Activated naive CD8-positive, alpha-beta T cell treated with anti-CD3 and anti-CD28 coated beads, Interleukin-2, amount 50 U/mL, for 24 hours (primary cell): ENCODE results near the gene ORC5.
"Not testable (repeated sequence)": the region's sequence is repeated elsewhere in the genome, so short reads cannot be mapped to it uniquely, and the experiment has no call there.

Experiments used
- ATAC-seq: fragments of 150-1000 bp; cut with Tn5 transposase; one replicate; pipeline ENCODE4 v1.10.0; 2021
- DNase-seq: peaks from one replicate; pipeline ENCODE4 v3.0.0; 2021
- H3K27ac Mint-ChIP-seq: one replicate; pipeline ENCODE4 v1.8.0; 2021; ENCODE audit warnings: mild to moderate bottlenecking, mixed read lengths
- H3K27me3 Mint-ChIP-seq: one replicate; pipeline ENCODE4 v1.8.0; 2021; ENCODE audit warnings: mixed read lengths
- H3K36me3 Mint-ChIP-seq: one replicate; pipeline ENCODE4 v1.8.0; 2021; ENCODE audit warnings: low read depth, mixed read lengths
- H3K4me1 Mint-ChIP-seq: one replicate; pipeline ENCODE4 v1.8.0; 2021; ENCODE audit warnings: mixed read lengths
- H3K4me3 Mint-ChIP-seq: one replicate; pipeline ENCODE4 v1.8.0; 2021; ENCODE audit warnings: mild to moderate bottlenecking, moderate library complexity, mixed read lengths
- H3K9me3 Mint-ChIP-seq: one replicate; pipeline ENCODE4 v1.8.0; 2021; ENCODE audit warnings: mixed read lengths

ORC5 gene

DNA sequence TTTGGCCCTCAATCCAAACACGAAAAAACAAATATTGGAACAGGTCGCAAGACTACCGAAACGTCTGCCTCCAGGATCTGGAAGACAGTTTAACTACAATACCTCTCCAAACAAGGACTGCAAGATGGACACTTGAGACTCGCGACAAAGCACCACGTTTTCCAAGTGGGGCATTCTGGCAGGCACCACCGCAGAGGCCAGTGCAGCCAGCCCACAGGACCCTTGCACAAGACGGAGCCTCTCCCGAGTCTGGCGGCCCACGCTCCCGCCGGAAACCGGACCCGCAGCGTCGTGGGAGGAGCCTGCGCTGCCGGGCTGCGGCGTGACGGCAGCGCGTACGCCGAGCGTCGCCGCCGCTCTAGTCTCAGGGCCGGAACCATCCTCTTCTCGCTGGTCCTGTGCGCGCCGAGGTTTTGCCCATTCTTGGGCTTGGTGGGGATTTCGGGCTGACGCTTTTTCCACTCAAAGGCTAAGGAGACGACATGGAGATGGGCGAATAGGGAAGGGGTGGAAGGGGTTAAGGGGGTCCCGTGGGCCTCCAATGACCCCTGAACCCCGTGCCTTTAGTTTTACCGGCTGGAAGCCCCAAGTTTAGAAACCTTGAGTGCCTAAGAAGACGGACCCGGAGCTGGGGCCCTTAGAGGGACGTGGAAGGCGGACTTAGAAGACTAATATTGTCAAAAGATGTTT lies at the start of gene ORC5:
TSS of gene ORC5 (minus strand) at position 283 of the 690 bp plus-strand sequence. CDS start at position 174, 109 bp downstream.
- Mint-ChIP-seq H3K27me3 (peaks cover 15% of the 10 kb centered on the region), H3K4me1 (peaks cover 28% of the 10 kb centered on the region), H3K27ac (peak within 1 kb of the TSS; percentile 96), H3K4me3 (peak within 1 kb of the TSS; percentile 92), H3K9me3 (peaks cover 6% of the 10 kb centered on the region), H3K36me3 (peaks cover 18% of the 10 kb centered on the region)
- ATAC-seq (peak; percentile 99), DNase-seq (peak; percentile 84)

DNA sequence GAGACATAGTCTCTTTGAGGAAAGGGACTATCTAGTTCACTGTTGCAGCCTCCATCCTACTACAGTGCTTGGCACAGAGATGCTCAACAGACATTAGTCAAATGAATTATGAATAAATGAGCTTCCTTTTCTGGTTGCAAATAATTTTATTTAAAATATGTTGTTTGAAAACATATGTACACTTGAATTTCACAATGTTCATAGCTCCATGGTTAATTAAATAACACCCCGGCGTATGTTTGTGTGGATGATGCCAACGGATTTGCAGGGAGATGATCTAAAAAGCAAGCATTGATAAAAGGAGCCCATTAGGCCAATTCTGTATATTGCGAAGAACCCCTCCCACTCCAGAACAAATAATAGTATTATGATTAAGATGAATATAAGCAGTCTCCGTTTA lies 47.8 kb upstream of the ORC5 start:
- no peaks in the 10 kb centered on the region for H3K4me1 Mint-ChIP-seq
- no peaks in the 10 kb centered on the region for H3K9me3 Mint-ChIP-seq
- H3K27ac Mint-ChIP-seq, result no peak overlapping the region
- peaks cover 10% of the 10 kb centered on the region for H3K27me3 Mint-ChIP-seq
- H3K36me3 Mint-ChIP-seq, result no peaks in the 10 kb centered on the region
- ATAC-seq (no peak), DNase-seq (no peak)
- no peak overlapping the region for H3K4me3 Mint-ChIP-seq

DNA sequence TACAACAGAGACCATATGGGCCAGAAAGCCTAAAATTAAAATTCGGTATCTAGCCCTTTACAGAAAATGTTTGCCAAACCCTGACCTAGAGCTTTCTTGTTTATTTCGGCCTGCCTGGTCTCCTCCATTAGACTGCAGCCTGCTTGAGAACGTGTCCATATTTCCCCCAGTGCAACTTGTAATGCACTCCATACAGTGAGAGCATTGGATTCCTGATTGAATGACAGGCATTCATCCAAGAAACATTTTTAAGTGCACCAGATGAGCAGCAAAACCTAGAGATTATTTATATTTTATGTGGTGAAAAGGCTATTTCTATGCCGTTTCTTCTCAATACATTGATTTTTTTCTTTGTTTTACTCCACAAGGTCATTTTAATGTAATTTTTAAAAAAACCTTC lies 47.4 kb upstream of the ORC5 start:
- ATAC-seq (no peak), DNase-seq (no peak)
- H3K27me3 Mint-ChIP-seq, result peaks cover 9% of the 10 kb centered on the region
- no peaks in the 10 kb centered on the region for H3K4me1 Mint-ChIP-seq
- H3K36me3 Mint-ChIP-seq, result no peaks in the 10 kb centered on the region
- no peak overlapping the region for H3K4me3 Mint-ChIP-seq
- no peak overlapping the region for H3K27ac Mint-ChIP-seq
- no peaks in the 10 kb centered on the region for H3K9me3 Mint-ChIP-seq

DNA sequence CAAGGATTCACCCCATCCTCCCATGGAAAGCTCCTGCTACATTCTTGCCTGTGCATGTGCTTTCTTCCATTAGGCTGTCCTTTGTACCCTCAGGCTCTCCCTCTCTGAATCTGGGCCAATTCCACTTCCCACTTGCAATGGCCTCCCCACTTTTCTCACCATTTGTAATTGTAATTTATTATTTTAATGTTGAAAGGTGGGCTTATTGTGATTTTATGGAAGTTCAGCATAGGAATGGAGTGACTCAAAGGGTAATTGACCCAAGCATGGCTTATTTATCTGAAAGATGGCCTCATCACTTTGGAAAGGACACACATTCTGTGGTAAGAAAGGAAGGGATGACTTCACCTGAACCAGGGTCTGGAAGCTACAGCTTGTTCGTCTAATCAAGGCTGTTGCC lies 46.9 kb upstream of the ORC5 start:
- no peak overlapping the region for H3K4me3 Mint-ChIP-seq
- ATAC-seq (no peak), DNase-seq (no peak)
- H3K9me3 Mint-ChIP-seq, result no peaks in the 10 kb centered on the region
- H3K36me3 Mint-ChIP-seq, result no peaks in the 10 kb centered on the region
- H3K4me1 Mint-ChIP-seq, result no peaks in the 10 kb centered on the region
- H3K27ac Mint-ChIP-seq, result no peak overlapping the region
- H3K27me3 Mint-ChIP-seq, result peaks cover 8% of the 10 kb centered on the region

DNA sequence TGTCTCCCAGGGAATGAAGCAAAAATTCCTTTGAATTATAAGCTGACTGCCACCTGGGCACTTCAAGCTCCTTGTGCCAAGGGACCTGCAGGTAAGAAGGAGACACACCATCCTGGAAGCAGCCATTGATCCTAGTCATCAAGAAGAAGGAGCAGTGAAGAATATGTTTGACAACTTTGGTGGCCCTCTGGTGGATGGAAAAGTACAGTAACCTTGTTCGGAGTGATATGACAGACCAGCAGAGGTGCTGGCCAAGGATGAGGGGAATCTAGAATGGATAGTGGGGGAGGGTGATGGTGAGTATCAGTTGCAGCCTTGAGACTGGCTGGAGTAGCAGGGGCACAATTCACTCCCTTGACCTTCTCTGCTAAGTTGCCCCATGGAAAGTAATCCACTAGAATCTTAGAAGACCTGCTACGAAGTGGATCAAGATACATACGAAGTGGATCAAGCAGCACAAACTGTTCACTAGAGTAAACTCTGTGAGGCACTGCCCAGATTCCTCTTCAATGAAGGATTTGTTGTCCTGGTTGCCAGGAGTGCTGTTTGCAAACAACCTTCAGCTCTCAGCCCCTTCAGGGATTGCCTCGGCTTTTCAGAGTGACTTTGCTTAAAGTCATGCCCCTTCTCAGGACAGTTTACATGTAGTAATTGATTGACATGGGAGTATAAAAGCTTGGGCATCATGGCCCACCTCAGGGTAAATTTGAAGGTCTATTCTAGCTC lies 44.8 kb upstream of the ORC5 start:
- H3K27ac Mint-ChIP-seq, result no peak overlapping the region
- no peak for ATAC-seq
- H3K4me1 Mint-ChIP-seq, result no peaks in the 10 kb centered on the region
- no peak for DNase-seq
- no peaks in the 10 kb centered on the region for H3K36me3 Mint-ChIP-seq
- H3K4me3 Mint-ChIP-seq, result no peak overlapping the region
- no peaks in the 10 kb centered on the region for H3K9me3 Mint-ChIP-seq
- peaks cover 12% of the 10 kb centered on the region for H3K27me3 Mint-ChIP-seq

DNA sequence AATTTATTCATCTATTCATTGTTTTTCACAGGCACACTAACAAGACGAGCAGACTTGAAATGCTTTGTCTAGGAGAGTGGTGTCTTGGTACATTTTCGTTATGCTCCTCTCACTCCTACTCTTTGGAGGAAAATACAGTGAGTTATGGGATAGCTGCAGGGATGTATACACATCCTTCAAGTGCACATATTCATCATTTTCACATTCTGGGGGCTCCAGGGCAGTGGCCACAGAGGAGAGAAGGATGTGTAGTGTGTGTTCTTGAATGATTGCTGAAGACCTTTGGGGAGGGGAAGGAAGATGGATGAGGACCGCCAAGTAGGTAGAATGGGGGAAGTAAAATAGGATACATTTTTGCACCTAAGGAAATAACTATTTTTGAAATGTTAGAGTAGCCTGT lies 34.8 kb upstream of the ORC5 start:
- ATAC-seq (no peak), DNase-seq (no peak)
- Mint-ChIP-seq H3K36me3 (no peaks in the 10 kb centered on the region), H3K27me3 (peaks cover 32% of the 10 kb centered on the region), H3K27ac (no peak overlapping the region), H3K4me1 (no peaks in the 10 kb centered on the region), H3K9me3 (no peaks in the 10 kb centered on the region), H3K4me3 (no peak overlapping the region)

DNA sequence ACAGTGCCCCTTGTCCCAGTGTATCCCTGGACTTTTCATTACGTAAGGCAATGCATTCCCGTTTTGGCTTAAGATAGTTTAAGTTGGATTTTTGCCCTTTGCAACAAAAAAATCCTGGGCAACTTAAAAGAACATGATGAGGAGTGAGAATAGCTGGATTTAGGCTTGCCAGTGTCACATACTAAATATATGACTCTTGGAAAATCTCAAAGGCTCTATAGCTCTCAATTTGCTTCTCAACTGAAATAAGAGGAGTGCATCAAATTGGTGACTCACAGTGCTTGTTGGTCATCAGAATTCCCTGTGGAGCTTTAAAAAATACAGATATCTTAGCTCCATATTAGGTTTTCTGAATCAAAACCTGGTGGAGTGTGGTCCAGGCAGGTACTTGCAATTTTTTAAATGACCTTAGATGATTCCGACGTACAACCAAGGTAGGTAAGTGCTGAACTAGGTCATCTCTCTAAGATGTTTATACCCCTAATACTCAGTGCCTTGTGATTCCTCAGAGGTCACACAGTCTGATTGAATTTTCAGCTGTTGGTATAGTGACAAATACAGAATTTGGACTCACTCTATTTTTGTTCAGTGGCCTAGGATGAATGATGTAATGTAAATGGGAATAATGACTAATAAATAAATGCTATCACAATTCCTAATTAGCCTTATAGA lies 33.9 kb upstream of the ORC5 start:
- peaks cover 28% of the 10 kb centered on the region for H3K27me3 Mint-ChIP-seq
- no peak overlapping the region for H3K4me3 Mint-ChIP-seq
- DNase-seq, result no peak
- no peak for ATAC-seq
- H3K27ac Mint-ChIP-seq, result no peak overlapping the region
- H3K36me3 Mint-ChIP-seq, result no peaks in the 10 kb centered on the region
- H3K4me1 Mint-ChIP-seq, result no peaks in the 10 kb centered on the region
- H3K9me3 Mint-ChIP-seq, result no peaks in the 10 kb centered on the region

DNA sequence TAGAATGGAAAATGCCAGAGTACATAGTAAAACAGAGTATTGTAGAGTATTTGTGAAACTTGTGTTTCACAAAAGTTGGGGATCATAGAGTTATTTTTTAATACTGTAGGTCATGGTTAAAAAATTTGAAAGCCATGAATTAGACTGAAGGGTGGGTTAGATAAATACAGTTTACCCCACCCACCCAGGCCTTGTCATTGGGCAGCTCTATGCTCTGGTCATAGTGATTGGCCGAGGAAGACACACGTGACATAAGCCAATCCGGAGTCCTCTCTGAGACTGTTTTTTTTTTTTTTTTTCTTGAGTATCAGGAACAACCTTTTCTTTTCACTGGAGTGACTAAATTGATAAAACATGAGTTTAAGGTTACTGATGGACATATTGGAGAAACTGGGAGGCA lies 33.3 kb upstream of the ORC5 start:
- Mint-ChIP-seq H3K27me3 (peaks cover 29% of the 10 kb centered on the region), H3K9me3 (no peaks in the 10 kb centered on the region), H3K4me1 (no peaks in the 10 kb centered on the region), H3K4me3 (no peak overlapping the region), H3K27ac (no peak overlapping the region), H3K36me3 (no peaks in the 10 kb centered on the region)
- ATAC-seq, result no peak
- no peak for DNase-seq

DNA sequence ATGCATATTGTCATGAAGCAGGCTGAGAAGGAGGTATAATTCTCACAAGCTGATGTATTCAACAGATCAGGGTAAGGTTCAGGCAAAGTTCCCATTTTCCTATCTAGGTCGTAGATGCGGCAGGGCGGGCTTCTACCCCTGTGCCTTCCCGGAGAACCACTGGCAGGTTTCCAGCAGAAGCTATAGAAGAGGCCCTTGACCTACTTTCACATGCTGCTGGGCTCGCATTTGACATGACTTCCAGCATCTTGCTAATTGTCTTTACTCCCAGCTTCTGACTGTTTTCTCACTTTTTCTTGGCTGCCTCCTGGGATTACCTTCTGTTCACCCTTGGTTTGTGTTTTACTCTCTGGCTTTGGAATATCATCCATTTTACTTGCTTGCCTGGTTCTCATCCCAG lies 32.6 kb upstream of the ORC5 start:
- Mint-ChIP-seq H3K27ac (no peak overlapping the region), H3K9me3 (no peaks in the 10 kb centered on the region), H3K4me1 (no peaks in the 10 kb centered on the region), H3K27me3 (peaks cover 29% of the 10 kb centered on the region), H3K36me3 (no peaks in the 10 kb centered on the region), H3K4me3 (no peak overlapping the region)
- no peak for ATAC-seq
- no peak for DNase-seq

DNA sequence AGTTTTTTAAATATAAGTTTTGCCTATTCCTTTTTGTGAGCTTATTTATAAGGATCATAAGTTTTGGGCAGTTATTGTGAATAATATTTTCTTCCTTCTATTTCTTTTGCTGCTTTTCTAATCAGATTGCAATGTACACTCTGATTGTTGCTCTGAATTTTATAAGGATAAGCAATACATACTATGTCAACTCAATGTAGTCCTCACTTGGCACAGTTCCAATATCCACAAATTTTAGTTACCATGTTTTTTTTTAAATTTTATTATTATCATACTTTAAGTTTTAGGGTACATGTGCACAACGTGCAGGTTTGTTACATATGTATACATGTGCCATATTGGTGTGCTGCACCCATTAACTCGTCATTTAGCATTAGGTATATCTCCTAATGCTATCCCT lies 27.2 kb upstream of the ORC5 start:
- peaks cover 25% of the 10 kb centered on the region for H3K27me3 Mint-ChIP-seq
- not testable (repeated sequence) for H3K9me3 Mint-ChIP-seq, H3K36me3 Mint-ChIP-seq, H3K4me3 Mint-ChIP-seq, H3K4me1 Mint-ChIP-seq, DNase-seq, H3K27ac Mint-ChIP-seq, ATAC-seq

DNA sequence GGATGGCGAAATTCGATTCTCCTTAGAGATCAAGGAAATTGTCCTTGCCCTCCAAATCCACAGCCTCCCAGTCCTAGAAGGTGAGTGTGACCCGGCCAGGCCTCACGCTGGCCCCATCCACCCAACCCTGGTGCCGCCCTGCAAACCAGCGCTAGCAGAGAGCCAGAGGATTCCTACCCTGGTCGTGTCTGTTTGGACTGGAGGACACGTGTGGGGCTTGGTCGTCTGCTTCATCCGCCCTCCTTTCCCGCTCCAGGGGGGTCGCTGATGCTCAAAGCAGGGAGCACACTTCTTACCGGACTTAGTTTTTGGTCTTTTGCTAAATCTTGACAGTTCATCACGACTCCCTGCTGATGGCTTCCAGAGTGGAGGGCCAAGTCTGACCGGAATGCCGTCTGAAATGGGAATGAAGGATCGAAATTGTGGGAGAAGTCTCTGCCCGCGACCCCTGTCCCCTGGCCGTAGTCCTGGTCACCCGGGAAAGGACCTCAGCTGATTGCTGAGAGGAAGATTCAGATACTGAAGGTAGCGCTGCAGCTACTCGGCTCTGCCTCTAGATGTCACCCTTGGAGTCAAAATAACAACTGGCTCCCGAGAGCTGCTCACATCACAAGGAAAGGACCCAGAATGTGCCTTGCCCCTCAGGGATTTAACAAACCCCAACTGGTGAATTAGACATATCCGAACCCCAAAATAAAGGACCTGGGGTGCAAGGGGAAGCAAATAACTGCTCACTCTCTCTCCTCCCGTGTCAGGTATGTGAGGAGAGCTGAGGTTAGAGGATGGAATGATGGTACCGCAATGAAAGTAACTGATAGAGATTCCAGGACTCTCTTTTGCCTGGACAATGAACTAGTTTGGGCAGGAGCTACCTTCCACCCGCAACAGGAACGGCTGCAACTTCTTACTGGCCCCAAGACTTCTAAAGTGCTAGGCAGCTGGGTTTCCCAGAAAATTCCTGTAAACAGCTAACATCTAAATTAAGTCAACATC lies 23.5 kb upstream of the ORC5 start:
- H3K27me3 Mint-ChIP-seq, result peaks cover 11% of the 10 kb centered on the region
- DNase-seq (peak; percentile 12), ATAC-seq (peak; percentile 71)
- H3K36me3 Mint-ChIP-seq, result no peaks in the 10 kb centered on the region
- no peaks in the 10 kb centered on the region for H3K9me3 Mint-ChIP-seq
- H3K4me1 Mint-ChIP-seq, result no peaks in the 10 kb centered on the region
- no peak overlapping the region for H3K4me3 Mint-ChIP-seq
- no peak overlapping the region for H3K27ac Mint-ChIP-seq

DNA sequence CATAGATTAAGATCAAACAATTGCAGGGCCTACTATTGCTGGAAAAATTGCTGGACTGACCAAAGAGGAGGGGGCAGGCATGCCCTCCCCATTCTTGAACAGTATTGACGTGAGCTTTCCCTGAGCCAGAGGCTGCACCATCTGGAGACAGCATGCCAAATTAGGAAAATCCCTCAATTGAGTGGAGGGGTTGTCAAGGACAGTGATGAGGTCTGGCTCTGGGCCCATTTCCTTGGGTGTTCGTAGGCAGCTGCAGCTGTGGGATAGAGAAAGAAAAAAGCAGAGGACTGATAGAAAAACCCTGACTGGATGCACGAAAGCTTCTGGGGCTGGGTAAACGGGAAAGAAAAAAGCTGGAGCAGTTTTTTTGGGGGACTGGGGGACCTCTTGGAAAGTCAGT lies 22.8 kb upstream of the ORC5 start:
- Mint-ChIP-seq H3K9me3 (no peaks in the 10 kb centered on the region), H3K27ac (no peak overlapping the region), H3K27me3 (peaks cover 11% of the 10 kb centered on the region), H3K4me3 (no peak overlapping the region), H3K36me3 (no peaks in the 10 kb centered on the region), H3K4me1 (no peaks in the 10 kb centered on the region)
- ATAC-seq (no peak), DNase-seq (no peak)

DNA sequence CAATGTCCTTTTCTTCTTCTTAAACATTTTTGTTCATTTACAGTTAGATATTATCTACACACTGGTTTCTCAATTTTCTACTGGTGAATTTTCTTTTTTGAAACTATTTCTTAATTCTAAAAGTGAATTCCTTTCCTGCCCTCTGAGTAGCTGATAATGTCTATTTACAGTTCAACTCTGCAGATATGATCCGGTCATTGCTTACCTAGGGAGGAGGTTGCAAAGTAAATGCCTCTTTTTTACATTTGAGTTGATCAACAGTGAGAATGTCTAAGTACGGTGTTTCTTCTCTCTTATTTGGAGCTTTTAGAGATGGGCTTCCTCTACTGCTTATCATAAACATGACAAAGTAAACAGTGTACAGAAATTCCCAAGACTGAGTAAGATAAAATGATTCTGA lies 20.6 kb upstream of the ORC5 start:
- peaks cover 13% of the 10 kb centered on the region for H3K27me3 Mint-ChIP-seq
- DNase-seq, result no peak
- H3K9me3 Mint-ChIP-seq, result no peaks in the 10 kb centered on the region
- no peak for ATAC-seq
- peaks cover 2% of the 10 kb centered on the region for H3K4me1 Mint-ChIP-seq
- no peak overlapping the region for H3K27ac Mint-ChIP-seq
- H3K4me3 Mint-ChIP-seq, result no peak overlapping the region
- no peaks in the 10 kb centered on the region for H3K36me3 Mint-ChIP-seq

DNA sequence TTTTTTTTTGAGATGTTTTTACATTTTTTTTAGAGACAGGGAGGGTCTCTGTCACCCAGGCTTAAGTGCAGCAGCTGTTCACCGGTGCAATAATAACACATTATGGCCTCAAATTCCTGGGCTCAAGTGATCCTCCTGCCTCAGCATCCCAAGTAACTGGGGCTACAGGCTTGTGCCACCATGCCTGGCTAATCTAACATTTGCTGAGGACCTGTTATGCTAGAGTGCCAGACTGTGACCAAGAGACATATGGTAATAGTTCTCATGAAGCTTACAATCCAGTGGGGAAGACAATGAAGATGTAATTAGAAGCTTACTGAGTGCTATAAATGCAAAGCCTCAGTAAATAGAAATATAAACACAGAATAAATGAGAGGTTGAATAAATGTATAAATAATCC lies 17.6 kb upstream of the ORC5 start:
- Mint-ChIP-seq H3K9me3 (peaks cover 13% of the 10 kb centered on the region), H3K4me1 (peaks cover 2% of the 10 kb centered on the region), H3K27ac (no peak overlapping the region), H3K36me3 (peaks cover 2% of the 10 kb centered on the region), H3K27me3 (peaks cover 20% of the 10 kb centered on the region), H3K4me3 (no peak overlapping the region)
- DNase-seq, result no peak
- ATAC-seq, result no peak
